Mesendoderm (in vitro differentiated cells): ENCODE results near the gene HERC6.
A peak's percentile ranks its signal among the peaks of the same experiment; 100 is the strongest.
"Not testable (repeated sequence)": the region's sequence is repeated elsewhere in the genome, so short reads cannot be mapped to it uniquely, and the experiment has no call there.

ENCODE experiments used
- DNase-seq: peaks from one replicate; pipeline ENCODE4 v3.0.0; 2013
- H2AK5ac ChIP-seq: 2 replicates; pipeline ENCODE4 v1.6.1; 2013; ENCODE audit warnings: low read length, inconsistent platforms
- H2BK120ac ChIP-seq: 2 replicates; pipeline ENCODE4 v1.6.1; 2013; ENCODE audit warnings: low read depth, mild to moderate bottlenecking, low read length, moderate library complexity, mixed read lengths
- H2BK15ac ChIP-seq: replicated peaks from 2 replicates; pipeline ENCODE4 v1.6.1; 2013; ENCODE audit warnings: low read depth, mild to moderate bottlenecking, moderate library complexity
- H2BK5ac ChIP-seq: 2 replicates; pipeline ENCODE4 v1.6.1; 2013; ENCODE audit warnings: low read length, inconsistent platforms
- H3K18ac ChIP-seq: 2 replicates; pipeline ENCODE4 v1.6.1; 2013; ENCODE audit warnings: mild to moderate bottlenecking, low read length, mixed read lengths
- H3K23ac ChIP-seq: one replicate; pipeline ENCODE4 v1.6.1; 2013; ENCODE audit warnings: low read length
- H3K27ac ChIP-seq: 2 replicates; pipeline ENCODE4 v1.5.1; 2013; ENCODE audit warnings: low read depth, mild to moderate bottlenecking, inconsistent platforms, low read length, moderate library complexity
- H3K27me3 ChIP-seq: 2 replicates; pipeline ENCODE4 v1.6.1; 2013; ENCODE audit warnings: low read length, control low read depth, mild to moderate bottlenecking, inconsistent platforms; ENCODE audit not compliant: insufficient read depth, poor library complexity
- H3K36me3 ChIP-seq: 2 replicates; pipeline ENCODE4 v1.6.1; 2013; ENCODE audit warnings: low read length, inconsistent platforms; ENCODE audit not compliant: control insufficient read depth, insufficient read depth
- H3K4ac ChIP-seq: one replicate; pipeline ENCODE4 v1.6.1; 2013; ENCODE audit warnings: low read depth, mild to moderate bottlenecking, low read length, moderate library complexity
- H3K4me1 ChIP-seq: 2 replicates; pipeline ENCODE4 v1.6.1; 2013; ENCODE audit warnings: low read depth, low read length, inconsistent platforms; ENCODE audit not compliant: control insufficient read depth
- H3K4me2 ChIP-seq: 2 replicates; pipeline ENCODE4 v1.6.1; 2013; ENCODE audit warnings: low read length
- H3K4me3 ChIP-seq: 2 replicates; pipeline ENCODE4 v1.5.1; 2013; ENCODE audit warnings: mild to moderate bottlenecking, low read length
- H3K56ac ChIP-seq: one replicate; pipeline ENCODE4 v1.6.1; 2013; ENCODE audit warnings: low read length
- H3K79me1 ChIP-seq: 2 replicates; pipeline ENCODE4 v1.6.1; 2013; ENCODE audit warnings: low read length, inconsistent platforms
- H3K79me2 ChIP-seq: 2 replicates; pipeline ENCODE4 v1.6.1; 2013; ENCODE audit warnings: mild to moderate bottlenecking, low read length; ENCODE audit not compliant: control insufficient read depth, insufficient read depth
- H3K9ac ChIP-seq: 2 replicates; pipeline ENCODE4 v1.6.1; 2013; ENCODE audit warnings: low read length, inconsistent platforms
- H4K5ac ChIP-seq: one replicate; pipeline ENCODE4 v1.6.1; 2013; ENCODE audit warnings: low read length
- H4K8ac ChIP-seq: one replicate; pipeline ENCODE4 v1.6.1; 2013; ENCODE audit warnings: low read depth, mild to moderate bottlenecking, control low read depth, low read length, moderate library complexity
- WGBS: extraction: QIAGEN DNeasy Blood & Tissue Kit; methylation state at CpG from one replicate; pipeline ENCODE4 v1.1.7; 2013; ENCODE audit warnings: low lambda C conversion rate, missing lambda C conversion rate; ENCODE audit not compliant: insufficient coverage; ENCODE audit errors: extremely low coverage; 5-methylcytosine and 5-hydroxymethylcytosine counted together

Gene HERC6

GRCh38 chr4:88369180-88369812 is 9.4 kb upstream of the HERC6 start:
- H3K79me1 ChIP-seq, H3K18ac ChIP-seq, H3K4me1 ChIP-seq, H4K8ac ChIP-seq, H3K4me3 ChIP-seq, H3K36me3 ChIP-seq, H4K5ac ChIP-seq, H3K9ac ChIP-seq, H2BK15ac ChIP-seq, H2AK5ac ChIP-seq, H3K79me2 ChIP-seq, H3K27ac ChIP-seq, H2BK120ac ChIP-seq, H3K4me2 ChIP-seq, H2BK5ac ChIP-seq, H3K27me3 ChIP-seq, H3K56ac ChIP-seq, H3K23ac ChIP-seq, H3K4ac ChIP-seq: not testable (repeated sequence)
- WGBS, result no CpG with 5 or more reads among the region's 7 CpGs
- peak; percentile 62 for DNase-seq

DNA sequence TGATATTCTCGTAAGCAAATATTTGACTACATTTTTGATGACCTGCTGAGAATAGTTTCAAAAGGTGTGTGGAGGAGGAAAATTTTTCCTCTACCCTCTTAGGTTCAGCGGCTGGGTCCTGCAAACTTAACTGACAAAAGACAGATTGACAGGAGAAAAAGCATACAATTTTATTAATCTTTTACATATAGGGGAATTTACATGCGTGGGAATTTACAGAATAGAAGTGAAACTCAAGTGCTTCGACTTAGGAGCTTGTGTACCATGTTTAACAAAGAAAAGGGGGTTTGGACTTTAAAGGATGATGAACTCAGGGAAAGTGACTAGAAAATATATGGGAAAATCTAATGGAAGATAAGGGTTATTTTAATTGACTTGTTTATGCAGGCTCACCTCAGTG is 2.5 kb downstream of the HERC6 start:
- Histone ChIP-seq H3K56ac (no peak overlapping the region), H3K18ac (no peak overlapping the region), H3K23ac (no peak overlapping the region), H2BK120ac (no peak overlapping the region), H3K27me3 (no peaks in the 10 kb centered on the region), H3K4me3 (no peak overlapping the region), H3K36me3 (no peaks in the 10 kb centered on the region), H2BK15ac (no peak overlapping the region), H3K4me1 (no peaks in the 10 kb centered on the region), H3K4ac (no peak overlapping the region), H4K8ac (no peak overlapping the region), H3K9ac (no peak overlapping the region), H3K4me2 (no peak overlapping the region), H3K79me1 (no peaks in the 10 kb centered on the region), H3K27ac (no peak overlapping the region), H2AK5ac (no peak overlapping the region), H4K5ac (no peak overlapping the region), H3K79me2 (no peaks in the 10 kb centered on the region), H2BK5ac (no peak overlapping the region)
- no peak for DNase-seq
- WGBS, result no CpG with 5 or more reads among the region's 4 CpGs

DNA sequence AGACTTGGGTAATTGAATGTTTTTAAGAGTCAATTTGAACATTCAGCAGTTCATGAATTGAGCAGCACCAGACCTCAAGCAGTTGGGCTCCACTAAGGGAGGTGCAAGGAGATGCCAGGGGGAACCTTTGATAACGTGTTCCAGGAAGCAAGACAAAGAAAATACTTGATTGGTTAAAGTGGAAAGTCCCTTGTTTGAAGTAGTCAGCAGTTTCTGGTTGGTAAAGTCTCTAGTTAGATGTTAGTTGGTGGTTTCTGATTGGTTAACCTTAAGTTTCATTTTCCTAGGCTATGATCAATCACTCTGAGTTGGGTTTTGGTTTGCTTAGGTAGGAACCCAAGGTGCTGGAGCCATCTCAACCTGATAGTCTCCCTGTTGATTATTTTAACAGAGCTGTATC is 4.0 kb downstream of the HERC6 start:
- no peaks in the 10 kb centered on the region for H3K36me3 ChIP-seq
- no peak overlapping the region for H3K4me3 ChIP-seq
- H3K4me2 ChIP-seq, result no peak overlapping the region
- H3K4me1 ChIP-seq, result no peaks in the 10 kb centered on the region
- H2BK5ac ChIP-seq, result no peak overlapping the region
- no peak overlapping the region for H4K5ac ChIP-seq
- H3K23ac ChIP-seq, result no peak overlapping the region
- H3K79me1 ChIP-seq, result no peaks in the 10 kb centered on the region
- no peak overlapping the region for H2BK120ac ChIP-seq
- H3K9ac ChIP-seq, result no peak overlapping the region
- no peak for DNase-seq
- no peak overlapping the region for H3K4ac ChIP-seq
- H3K18ac ChIP-seq, result no peak overlapping the region
- H4K8ac ChIP-seq, result no peak overlapping the region
- WGBS, result no CpG with 5 or more reads among the region's 1 CpG
- no peaks in the 10 kb centered on the region for H3K79me2 ChIP-seq
- no peak overlapping the region for H3K56ac ChIP-seq
- no peak overlapping the region for H3K27ac ChIP-seq
- no peak overlapping the region for H2AK5ac ChIP-seq
- H3K27me3 ChIP-seq, result no peaks in the 10 kb centered on the region
- H2BK15ac ChIP-seq, result no peak overlapping the region

DNA sequence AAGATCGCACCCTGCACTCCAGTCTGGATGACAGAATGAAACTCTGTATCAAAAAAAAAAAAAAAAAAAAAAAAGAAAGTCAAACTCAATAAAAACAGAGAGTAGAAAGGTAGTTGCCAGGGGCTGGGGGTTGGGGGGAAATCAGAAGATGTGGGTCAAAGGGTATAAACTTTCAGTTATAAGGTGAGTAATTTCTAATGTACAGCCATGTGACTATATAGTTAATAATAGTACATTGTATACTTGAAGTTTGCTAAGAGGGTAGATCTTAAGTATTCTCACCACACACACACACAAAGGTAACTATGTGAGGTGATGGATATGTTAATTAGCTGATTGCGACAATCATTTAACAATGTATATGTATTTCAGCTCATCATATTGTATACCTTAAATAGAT is 11.5 kb downstream of the HERC6 start:
- no peak overlapping the region for H3K4me3 ChIP-seq
- no peak overlapping the region for H3K4me2 ChIP-seq
- WGBS, result no CpG with 5 or more reads among the region's 2 CpGs
- no peak for DNase-seq
- H3K36me3 ChIP-seq, result no peaks in the 10 kb centered on the region
- no peak overlapping the region for H3K56ac ChIP-seq
- H3K18ac ChIP-seq, result no peak overlapping the region
- no peak overlapping the region for H2AK5ac ChIP-seq
- no peaks in the 10 kb centered on the region for H3K27me3 ChIP-seq
- no peaks in the 10 kb centered on the region for H3K79me1 ChIP-seq
- H4K8ac ChIP-seq, result no peak overlapping the region
- no peaks in the 10 kb centered on the region for H3K79me2 ChIP-seq
- H3K4me1 ChIP-seq, result no peaks in the 10 kb centered on the region
- no peak overlapping the region for H2BK120ac ChIP-seq
- no peak overlapping the region for H3K23ac ChIP-seq
- H3K4ac ChIP-seq, result no peak overlapping the region
- H2BK5ac ChIP-seq, result no peak overlapping the region
- no peak overlapping the region for H4K5ac ChIP-seq
- H3K27ac ChIP-seq, result no peak overlapping the region
- H2BK15ac ChIP-seq, result no peak overlapping the region
- no peak overlapping the region for H3K9ac ChIP-seq

GRCh38 chr4:88391703-88392102 is 13.1 kb downstream of the HERC6 start:
- Histone ChIP-seq H3K4me2 (no peak overlapping the region), H2BK15ac (no peak overlapping the region), H2BK120ac (no peak overlapping the region), H3K56ac (no peak overlapping the region), H3K18ac (no peak overlapping the region), H3K4ac (no peak overlapping the region), H3K36me3 (no peaks in the 10 kb centered on the region), H3K27ac (no peak overlapping the region), H4K8ac (no peak overlapping the region), H3K9ac (no peak overlapping the region), H4K5ac (no peak overlapping the region), H3K4me3 (no peak overlapping the region), H2AK5ac (no peak overlapping the region), H3K27me3 (no peaks in the 10 kb centered on the region), H3K79me1 (no peaks in the 10 kb centered on the region), H3K79me2 (no peaks in the 10 kb centered on the region), H3K4me1 (no peaks in the 10 kb centered on the region), H3K23ac (no peak overlapping the region), H2BK5ac (no peak overlapping the region)
- no peak for DNase-seq
- WGBS, result no CpG with 5 or more reads among the region's 1 CpG

GRCh38 chr4:88396681-88397080 is 18.0 kb downstream of the HERC6 start:
- Histone ChIP-seq H3K23ac (no peak overlapping the region), H3K79me2 (no peaks in the 10 kb centered on the region)

More at GRCh38 chr4:88396681-88397080, 18.0 kb downstream of the HERC6 start:
- Histone ChIP-seq H3K27me3 (no peaks in the 10 kb centered on the region), H3K4me3 (no peak overlapping the region), H4K5ac (no peak overlapping the region), H2AK5ac (no peak overlapping the region), H2BK5ac (no peak overlapping the region), H3K27ac (no peak overlapping the region), H3K4ac (no peak overlapping the region), H3K4me2 (no peak overlapping the region), H3K18ac (no peak overlapping the region), H3K36me3 (no peaks in the 10 kb centered on the region), H2BK120ac (no peak overlapping the region), H3K56ac (no peak overlapping the region), H4K8ac (no peak overlapping the region), H3K4me1 (no peaks in the 10 kb centered on the region), H2BK15ac (no peak overlapping the region), H3K9ac (no peak overlapping the region), H3K79me1 (no peaks in the 10 kb centered on the region)
- no peak for DNase-seq
- WGBS, result no CpG with 5 or more reads among the region's 2 CpGs
